NT2/D1 (cell line): ENCODE measurements around the gene FADD.

ENCODE experiments used
- DNase-seq: peaks from one replicate; pipeline ENCODE4 v3.0.0-alpha.2; 2011; ENCODE audit warnings: low read depth, low spot score
- H3K27me3 ChIP-seq: 2 replicates; pipeline ENCODE4 v1.6.0; 2011; ENCODE audit warnings: mild to moderate bottlenecking; ENCODE audit not compliant: insufficient read length, insufficient read depth
- H3K36me3 ChIP-seq: 2 replicates; pipeline ENCODE4 v1.6.1; 2011; ENCODE audit warnings: mild to moderate bottlenecking, low read length, mixed read lengths; ENCODE audit not compliant: insufficient read depth, insufficient read length
- H3K4me1 ChIP-seq: 2 replicates; pipeline ENCODE4 v1.5.1; 2011; ENCODE audit not compliant: insufficient read depth, insufficient read length
- H3K4me3 ChIP-seq: 2 replicates; pipeline ENCODE4 v1.5.1; 2011; ENCODE audit warnings: low read depth; ENCODE audit not compliant: insufficient read length
- H3K9ac ChIP-seq: 2 replicates; pipeline ENCODE4 v1.6.0; 2011; ENCODE audit warnings: low read depth; ENCODE audit not compliant: insufficient read length
- H3K9me3 ChIP-seq: 2 replicates; pipeline ENCODE4 v1.5.1; 2011; ENCODE audit warnings: mild to moderate bottlenecking, low read length; ENCODE audit not compliant: insufficient read depth
- SUZ12 ChIP-seq: IDR thresholded peaks from 2 replicates; pipeline ENCODE4 v1.6.1; 2011; ENCODE audit not compliant: insufficient read length, insufficient read depth; ENCODE audit errors: extremely low read depth
- YY1 ChIP-seq: IDR thresholded peaks from 2 replicates; pipeline ENCODE4 v1.6.1; 2011; ENCODE audit not compliant: insufficient read length, insufficient read depth
- ZNF274 ChIP-seq: IDR thresholded peaks from 2 replicates; pipeline ENCODE4 v1.6.1; 2011; ENCODE audit warnings: mild to moderate bottlenecking, low read depth, low read length

The FADD gene

DNA sequence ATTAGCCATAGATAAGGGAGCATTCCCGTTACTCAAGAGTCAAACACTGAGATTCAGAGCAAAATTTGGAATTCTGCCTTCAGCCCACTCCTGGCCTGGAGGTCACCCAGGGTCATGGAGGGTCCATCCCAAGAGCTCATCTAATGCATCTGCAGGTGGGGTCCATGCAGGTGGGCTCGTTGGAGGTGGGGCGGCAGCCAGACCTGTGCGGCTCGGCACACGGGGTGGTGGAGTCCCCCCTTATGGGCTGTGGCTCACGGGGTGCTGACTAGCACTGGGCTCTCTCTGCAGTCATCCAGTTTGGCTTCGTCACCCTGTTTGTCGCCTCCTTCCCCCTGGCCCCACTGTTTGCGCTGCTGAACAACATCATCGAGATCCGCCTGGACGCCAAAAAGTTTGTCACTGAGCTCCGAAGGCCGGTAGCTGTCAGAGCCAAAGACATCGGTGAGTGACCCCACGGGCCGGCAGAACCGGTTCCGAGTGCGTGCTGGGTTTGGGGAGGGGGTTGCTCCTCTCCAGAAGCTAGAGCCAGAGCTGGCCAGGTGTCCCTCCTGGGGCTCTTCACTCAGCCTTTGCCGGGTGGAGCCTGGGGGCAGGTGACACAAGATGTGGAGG is 32.4 kb upstream of the FADD start:
- Histone ChIP-seq H3K9ac (no peak overlapping the region), H3K4me1 (peaks cover 4% of the 10 kb centered on the region), H3K36me3 (no peaks in the 10 kb centered on the region), H3K9me3 (no peaks in the 10 kb centered on the region), H3K27me3 (no peaks in the 10 kb centered on the region), H3K4me3 (no peak overlapping the region)
- TF ChIP-seq YY1: no peak
- TF ChIP-seq ZNF274: no peak
- no peak for TF ChIP-seq SUZ12
- no peak for DNase-seq

DNA sequence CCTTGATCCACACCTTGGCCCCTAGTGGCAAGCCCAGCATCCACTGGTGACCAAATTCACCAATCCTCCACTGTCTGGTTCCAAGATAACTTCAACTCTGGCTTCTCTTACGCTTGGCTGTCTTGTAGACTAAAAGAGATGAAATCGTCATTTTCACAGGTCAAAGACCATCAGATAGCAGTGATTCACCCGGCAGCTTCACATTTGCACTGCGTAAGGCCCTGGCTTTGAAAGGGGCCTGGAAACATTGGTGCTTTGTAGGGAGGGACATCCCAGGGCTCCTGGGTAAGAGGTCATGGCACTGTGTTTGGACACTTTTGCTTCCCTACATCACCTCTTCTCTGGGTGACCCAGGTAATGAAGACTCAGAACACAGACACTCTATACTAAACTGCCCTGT is 30.1 kb upstream of the FADD start:
- Histone ChIP-seq H3K27me3 (no peaks in the 10 kb centered on the region), H3K36me3 (no peaks in the 10 kb centered on the region), H3K9me3 (no peaks in the 10 kb centered on the region), H3K9ac (no peak overlapping the region), H3K4me1 (no peaks in the 10 kb centered on the region), H3K4me3 (no peak overlapping the region)
- DNase-seq: no peak
- TF ChIP-seq YY1: no peak
- no peak for TF ChIP-seq ZNF274

DNA sequence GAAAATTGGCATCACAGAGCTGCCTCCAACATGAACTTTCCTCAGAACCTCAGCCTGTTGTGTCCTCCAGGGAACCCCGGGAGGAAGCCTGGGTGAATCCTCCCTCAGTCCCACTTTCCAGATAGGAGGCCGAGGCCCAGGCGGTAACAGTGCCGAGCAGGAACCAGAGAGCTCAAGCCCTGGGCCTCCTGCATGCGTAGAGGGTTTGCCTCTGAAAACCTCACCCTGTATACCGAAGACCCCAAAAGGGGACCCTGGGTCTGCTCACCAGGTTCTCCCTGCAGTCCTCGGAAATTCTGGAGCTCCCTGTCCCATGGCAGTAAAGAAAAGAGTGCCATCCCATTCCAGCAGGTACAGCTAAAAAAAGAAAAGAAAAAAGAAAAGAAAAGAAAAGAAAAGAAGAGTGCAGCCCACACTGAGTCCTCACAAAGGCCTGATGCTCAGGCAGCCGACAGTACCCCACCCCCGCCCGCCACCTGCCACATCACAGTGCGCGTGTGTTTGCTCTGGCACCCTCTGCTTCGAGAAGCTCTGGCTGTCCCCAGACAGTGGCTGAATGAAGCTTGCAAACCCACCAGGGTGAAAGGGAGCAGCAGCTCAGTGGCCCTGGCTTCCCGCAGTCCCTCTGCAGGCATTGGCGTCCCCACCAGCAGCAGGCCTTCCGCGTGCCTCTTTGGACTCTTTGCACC is 28.4 kb upstream of the FADD start:
- no peak overlapping the region for H3K4me3 ChIP-seq

DNA sequence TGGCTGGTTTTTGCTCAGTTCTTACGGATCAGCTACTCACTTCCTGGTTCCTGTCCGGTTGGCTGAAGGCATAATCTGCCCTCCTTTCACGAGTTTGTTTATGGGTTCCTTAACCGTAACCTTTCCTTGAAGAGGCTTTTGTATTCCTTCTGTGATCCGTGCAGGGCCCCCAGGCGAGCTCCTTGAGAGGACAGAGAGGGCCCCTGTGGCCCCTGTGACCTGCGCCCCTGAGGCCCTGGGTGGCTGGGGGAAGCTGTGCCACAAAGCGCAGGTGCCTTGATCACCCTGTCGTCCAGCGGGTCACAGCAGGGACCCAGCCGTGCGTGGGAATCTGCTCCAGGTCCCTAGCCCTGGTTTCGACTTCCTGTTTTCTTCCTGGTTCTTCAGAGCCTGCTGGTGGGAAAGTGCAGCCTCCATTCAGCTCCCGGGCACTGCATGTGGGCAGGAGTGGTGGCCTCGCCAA is 27.8 kb upstream of the FADD start:
- no peak overlapping the region for H3K9ac ChIP-seq
- TF ChIP-seq ZNF274 (no peak), YY1 (no peak), SUZ12 (no peak)
- H3K27me3 ChIP-seq: peaks cover 3% of the 10 kb centered on the region
- no peak overlapping the region for H3K4me3 ChIP-seq
- no peaks in the 10 kb centered on the region for H3K36me3 ChIP-seq
- H3K4me1 ChIP-seq: no peaks in the 10 kb centered on the region
- no peak for DNase-seq
- no peaks in the 10 kb centered on the region for H3K9me3 ChIP-seq

More for the DNA sequence above, 28.4 kb upstream of the FADD start:
- no peak overlapping the region for H3K9ac ChIP-seq
- peaks cover 2% of the 10 kb centered on the region for H3K27me3 ChIP-seq
- no peaks in the 10 kb centered on the region for H3K4me1 ChIP-seq
- H3K36me3 ChIP-seq: no peaks in the 10 kb centered on the region
- TF ChIP-seq SUZ12 (no peak), YY1 (no peak), ZNF274 (no peak)
- no peak for DNase-seq
- H3K9me3 ChIP-seq: no peaks in the 10 kb centered on the region

DNA sequence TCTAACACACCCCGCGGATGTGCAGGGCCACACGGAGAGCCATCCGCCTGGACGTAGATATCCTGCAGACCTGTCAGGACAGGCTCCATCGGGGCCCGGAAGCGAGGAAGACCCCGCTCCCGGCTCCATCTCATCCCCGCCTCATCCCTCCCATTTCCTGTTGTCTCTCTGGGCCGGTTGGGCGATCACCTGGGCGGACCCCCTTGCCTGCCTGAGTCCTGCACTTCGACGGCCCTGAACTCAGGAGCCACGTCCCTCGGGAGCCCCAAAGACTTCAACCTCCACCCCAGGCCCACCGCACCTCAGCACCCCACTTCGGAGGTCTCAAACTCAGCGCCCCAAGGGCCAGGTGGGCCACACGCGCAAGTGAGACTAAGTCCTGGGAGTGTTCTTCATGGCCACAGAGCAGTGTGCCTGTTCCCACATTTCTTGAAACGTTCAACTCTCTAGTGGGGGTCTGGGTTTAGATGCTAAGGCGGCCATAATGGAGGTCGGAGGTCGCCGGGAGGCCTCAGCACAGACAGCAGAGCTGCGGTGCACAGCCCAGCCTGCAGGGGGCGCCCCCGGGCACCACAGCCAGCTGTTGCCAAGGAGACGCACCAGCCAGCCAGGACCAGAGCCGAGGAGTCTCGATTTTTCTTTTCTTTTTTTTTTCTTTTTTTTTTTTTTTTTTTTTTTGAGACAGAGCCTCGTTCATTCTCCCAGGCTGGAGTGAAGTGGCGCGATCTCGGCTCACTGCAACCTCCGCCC is 26.0 kb upstream of the FADD start:
- Histone ChIP-seq H3K4me3 (no peak overlapping the region), H3K36me3 (no peaks in the 10 kb centered on the region), H3K9ac (no peak overlapping the region), H3K9me3 (no peaks in the 10 kb centered on the region), H3K27me3 (peaks cover 9% of the 10 kb centered on the region), H3K4me1 (peaks cover 5% of the 10 kb centered on the region)
- peak; percentile 33 for DNase-seq
- no peak for TF ChIP-seq SUZ12
- peak; percentile 16 for TF ChIP-seq YY1

DNA sequence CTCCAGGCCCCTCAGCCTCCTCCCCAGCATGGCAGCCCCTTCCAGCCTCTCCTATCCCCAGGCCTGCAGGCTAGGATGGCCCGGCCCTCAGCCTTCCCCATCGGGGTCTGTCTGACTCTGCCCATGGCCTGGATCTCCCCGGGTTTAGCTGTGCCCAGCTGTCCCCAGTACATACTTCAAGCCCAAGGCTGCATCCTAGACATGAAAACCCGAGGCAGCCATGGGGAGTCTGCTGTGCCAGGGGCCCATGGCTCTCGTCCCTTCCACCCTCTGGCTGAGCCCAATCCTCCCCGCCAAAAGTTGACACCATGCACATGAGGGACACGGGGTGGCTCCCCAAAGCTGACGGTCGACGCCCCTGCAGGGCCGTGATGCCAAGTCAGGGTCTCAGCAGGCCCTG is 22.2 kb upstream of the FADD start:
- no peaks in the 10 kb centered on the region for H3K36me3 ChIP-seq
- TF ChIP-seq ZNF274: no peak
- TF ChIP-seq YY1: no peak
- TF ChIP-seq SUZ12: no peak
- H3K9me3 ChIP-seq: no peaks in the 10 kb centered on the region
- H3K27me3 ChIP-seq: peaks cover 9% of the 10 kb centered on the region
- no peak for DNase-seq
- H3K4me1 ChIP-seq: peaks cover 5% of the 10 kb centered on the region
- no peak overlapping the region for H3K4me3 ChIP-seq
- H3K9ac ChIP-seq: no peak overlapping the region

DNA sequence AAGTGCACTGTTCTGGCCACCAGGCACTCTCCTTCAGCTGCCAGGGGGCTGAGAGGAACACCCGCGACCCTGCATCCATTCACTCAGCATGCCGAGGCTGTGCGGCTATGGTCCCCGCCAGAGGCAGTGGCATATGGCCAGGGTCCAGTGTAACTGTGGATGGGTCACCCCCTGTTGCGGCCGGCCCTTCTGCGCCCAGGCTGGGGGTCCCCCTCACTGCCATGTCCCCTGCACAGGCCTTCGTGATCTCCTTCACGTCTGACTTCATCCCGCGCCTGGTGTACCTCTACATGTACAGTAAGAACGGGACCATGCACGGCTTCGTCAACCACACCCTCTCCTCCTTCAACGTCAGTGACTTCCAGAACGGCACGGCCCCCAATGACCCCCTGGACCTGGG is 20.8 kb upstream of the FADD start:
- Histone ChIP-seq H3K4me3 (no peak overlapping the region), H3K36me3 (no peaks in the 10 kb centered on the region), H3K9me3 (no peaks in the 10 kb centered on the region), H3K27me3 (peaks cover 9% of the 10 kb centered on the region), H3K9ac (no peak overlapping the region), H3K4me1 (peaks cover 5% of the 10 kb centered on the region)
- no peak for DNase-seq
- TF ChIP-seq YY1: no peak
- TF ChIP-seq SUZ12: no peak
